PC-3 (cell line): ENCODE results near the gene AXL.

Source experiments
- CTCF ChIP-seq: fragments of 300-600 bp; sonication (generic); conservative IDR thresholded peaks from 2 replicates; pipeline ENCODE4 v1.5.1; 2017; ENCODE audit warnings: antibody characterized with exemption, low read depth, mild to moderate bottlenecking, low read length
- EZH2 ChIP-seq: fragments of 300-600 bp; sonication (generic); IDR thresholded peaks from one replicate; pipeline ENCODE4 v1.6.1; 2017; ENCODE audit warnings: antibody characterized with exemption, mild to moderate bottlenecking, low read length; ENCODE audit not compliant: unreplicated experiment
- EZH2phosphoT487 ChIP-seq: fragments of 300-600 bp; sonication (generic); IDR thresholded peaks from 2 replicates; pipeline ENCODE4 v1.6.1; 2018; ENCODE audit warnings: mild to moderate bottlenecking, antibody characterized with exemption, low read length, borderline replicate concordance

- TF ChIP-seq CTCF (no peak), EZH2 (no peak), EZH2phosphoT487 (no peak)
Measured at GRCh38 chr19:41255171-41255570, 36.1 kb downstream of the AXL start.
